HCT116 (cell line): ENCODE data around the gene SIGLEC12. TPM values are rescaled to one million over a fixed set of nuclear protein-coding genes. Genes with fewer than 3 reads are reported as not detected.

ENCODE experiments used
- ATAC-seq: fragments of 200-7000 bp; cut with Tn5 transposase; 2 replicates; pipeline ENCODE4 v1.9.1; 2020; ENCODE audit warnings: mild to moderate bottlenecking, moderate library complexity
- BruUV-seq: library from RNA; stranded (reverse); fragments of 400-500 nt; replicated peaks from 2 replicates; lab custom pipeline; 2021; lab: Mats Ljungman, UMichigan
- CTCF ChIA-PET: fragments of 300-600 bp; sonication (Branson Sonifier 250); formaldehyde crosslinking; loops from one replicate; lab custom pipeline; 2021; ENCODE audit warnings: antibody characterized with exemption; lab: Charles Lee
- POLR2A ChIA-PET: fragments of 300-600, 350-600 bp; sonication (Branson Sonifier 250); formaldehyde crosslinking; loops from one replicate; lab custom pipeline; 2021; ENCODE audit warnings: antibody characterized with exemption; lab: Charles Lee
- RAD21 ChIA-PET, 2 experiments: fragments of 300-600 bp; sonication (Branson Sonifier 250); formaldehyde crosslinking; loops; one replicate each; lab custom pipeline; 2023; ENCODE audit warnings: low total read pairs in 2 of 2; ENCODE audit not compliant: uncharacterized antibody in 2 of 2, unreplicated experiment in 2 of 2, low non-redundant PET in 1 of 2; lab: Charles Lee
- DNase-seq: peaks from one replicate; pipeline ENCODE4 v3.0.0-alpha.2; 2010; ENCODE audit warnings: low read depth, low spot score
- H2AFZ ChIP-seq: fragments of 200-600 bp; shearing (Covaris generic), sonication (generic); 2 replicates; pipeline ENCODE4 v1.6.1; 2017; ENCODE audit warnings: low read depth, mixed run types, mixed read lengths, antibody characterized with exemption, low read length; ENCODE audit not compliant: poor library complexity, severe bottlenecking
- H3K27ac ChIP-seq: 2 replicates; pipeline ENCODE4 v1.5.1; 2012; ENCODE audit warnings: low read depth, low read length
- H3K27me3 ChIP-seq: fragments of 200-600 bp; sonication (generic); 2 replicates; pipeline ENCODE4 v1.6.1; 2016; ENCODE audit warnings: mixed run types, low read length, mixed read lengths; ENCODE audit not compliant: insufficient read depth
- H3K36me3 ChIP-seq, 2 experiments: fragments of 200-500 bp in 1 of 2; fragments of 200-600 bp in 1 of 2; sonication (Bioruptor generic) in 1 of 2; sonication (generic) in 1 of 2; 2 replicates each; pipeline versions ENCODE4 v1.5.1 to v1.6.1; 2014 to 2016; ENCODE audit warnings: low read length in 2 of 2, inconsistent platforms in 1 of 2, mixed read lengths in 1 of 2, mixed run types in 1 of 2; ENCODE audit not compliant: insufficient read depth in 2 of 2, control insufficient read depth in 1 of 2
- H3K4me1 ChIP-seq, 2 experiments: fragments of 200-600 bp in 1 of 2; sonication (generic) in 1 of 2; 2 replicates each; pipeline versions ENCODE4 v1.5.1 to v1.6.1; 2012 to 2017; ENCODE audit warnings: low read length in 2 of 2, inconsistent platforms in 1 of 2, mild to moderate bottlenecking in 1 of 2, mixed read lengths in 1 of 2, mixed run types in 1 of 2, moderate library complexity in 1 of 2; ENCODE audit not compliant: insufficient read depth in 2 of 2, control insufficient read depth in 1 of 2
- H3K4me2 ChIP-seq: fragments of 200-600 bp; sonication (generic); 2 replicates; pipeline ENCODE4 v1.6.1; 2017; ENCODE audit warnings: mixed run types, low read length, mixed read lengths
- H3K4me3 ChIP-seq, 2 experiments: fragments of 200-600 bp in 1 of 2; sonication (generic) in 1 of 2; replicated peaks in 1 of 2; 2 replicates each; pipeline ENCODE4 v1.5.1; 2011 to 2016; ENCODE audit warnings: low read length in 2 of 2, control low read depth in 1 of 2, low read depth in 1 of 2, mild to moderate bottlenecking in 1 of 2, mixed read lengths in 1 of 2, mixed run types in 1 of 2
- H3K79me2 ChIP-seq: fragments of 200-600 bp; sonication (generic); 2 replicates; pipeline ENCODE4 v1.6.1; 2017; ENCODE audit warnings: mild to moderate bottlenecking, mixed run types, low read length, moderate library complexity, mixed read lengths; ENCODE audit not compliant: insufficient read depth
- H3K9ac ChIP-seq: fragments of 200-600 bp; sonication (generic); 2 replicates; pipeline ENCODE4 v1.6.1; 2016; ENCODE audit warnings: low read length, mixed read lengths
- H3K9me2 ChIP-seq: fragments of 200-600 bp; sonication (generic), shearing (Covaris generic); 2 replicates; pipeline ENCODE4 v1.6.1; 2017; ENCODE audit warnings: mixed run types, mild to moderate bottlenecking, moderate library complexity; ENCODE audit not compliant: insufficient read depth
- H3K9me3 ChIP-seq, 2 experiments: fragments of 200-500 bp in 1 of 2; fragments of 200-600 bp in 1 of 2; sonication (Bioruptor generic) in 1 of 2; sonication (generic) in 1 of 2; 2 replicates each; pipeline ENCODE4 v1.6.1; 2014 to 2017; ENCODE audit warnings: low read length in 2 of 2, mixed read lengths in 2 of 2, inconsistent platforms in 1 of 2, low read depth in 1 of 2, mild to moderate bottlenecking in 1 of 2, mixed run types in 1 of 2, moderate library complexity in 1 of 2; ENCODE audit not compliant: control insufficient read depth in 1 of 2, insufficient read depth in 1 of 2
- H4K20me1 ChIP-seq: fragments of 200-600 bp; sonication (generic), shearing (Covaris generic); 2 replicates; pipeline ENCODE4 v1.6.1; 2017; ENCODE audit warnings: mixed run types, mild to moderate bottlenecking, moderate library complexity; ENCODE audit not compliant: insufficient read depth
- CEBPB ChIP-seq: IDR thresholded peaks from 2 replicates; pipeline ENCODE4 v1.6.1; 2012; ENCODE audit warnings: low read depth
- EGR1 ChIP-seq: IDR thresholded peaks from 2 replicates; pipeline ENCODE4 v1.6.1; 2012; ENCODE audit warnings: low read depth
- ELF1 ChIP-seq: IDR thresholded peaks from 2 replicates; pipeline ENCODE4 v1.6.1; 2012; ENCODE audit warnings: low read depth, borderline replicate concordance
- EZH2 ChIP-seq: fragments of 200-600 bp; sonication (generic); IDR thresholded peaks from 2 replicates; pipeline ENCODE4 v1.6.1; 2017; ENCODE audit warnings: antibody characterized with exemption, mixed run types
- EZH2phosphoT487 ChIP-seq: fragments of 200-600 bp; IDR thresholded peaks from 2 replicates; pipeline ENCODE4 v1.6.1; 2018; ENCODE audit warnings: antibody characterized with exemption, borderline replicate concordance
- FOSL1 ChIP-seq: IDR thresholded peaks from 2 replicates; pipeline ENCODE4 v1.6.1; 2012; ENCODE audit warnings: low read depth
- POLR2AphosphoS5 ChIP-seq: IDR thresholded peaks from 2 replicates; pipeline ENCODE4 v1.6.1; 2011; ENCODE audit warnings: mild to moderate bottlenecking, low read depth, low read length, moderate library complexity
- SP1 ChIP-seq: IDR thresholded peaks from 2 replicates; pipeline ENCODE4 v1.6.1; 2012; ENCODE audit warnings: low read depth
- SRF ChIP-seq: IDR thresholded peaks from 2 replicates; pipeline ENCODE4 v1.6.1; 2012; ENCODE audit warnings: low read depth
- TCF7L2 ChIP-seq: IDR thresholded peaks from 2 replicates; pipeline ENCODE4 v1.7.0; 2011; ENCODE audit warnings: borderline replicate concordance, inconsistent platforms; ENCODE audit not compliant: insufficient read depth, insufficient read length; ENCODE audit errors: extremely low read depth
- YY1 ChIP-seq: IDR thresholded peaks from 2 replicates; pipeline ENCODE4 v1.6.1; 2011; ENCODE audit warnings: low read length, low read depth, moderate library complexity, mild to moderate bottlenecking; ENCODE audit not compliant: insufficient replicate concordance; ENCODE audit errors: extremely low read depth
- ZFX ChIP-seq: fragments of 450-650 bp; IDR thresholded peaks from 2 replicates; pipeline ENCODE4 v1.6.1; 2017
- ZNF274 ChIP-seq: fragments of 200-500 bp; sonication (Bioruptor generic); IDR thresholded peaks from 2 replicates; pipeline ENCODE4 v1.6.1; 2014; ENCODE audit warnings: mild to moderate bottlenecking, low read depth, low read length, inconsistent platforms
- intact Hi-C: fragments of 100-400 bp; cut with micrococcal nuclease; formaldehyde crosslinking; loops from 2 replicates; pipeline ENCODE4 v1.10.0; 2022
- total RNA-seq: library from RNA; stranded (reverse); gene quantifications from one replicate; pipeline ENCODE4 v1.2.1, GENCODE V29; 2021; ENCODE audit not compliant: unreplicated experiment
- TF ChIP-seq, protein P1 (sequence below): IDR thresholded peaks from 2 replicates; pipeline ENCODE4 v1.6.1; 2011; ENCODE audit warnings: mild to moderate bottlenecking, low read length, moderate library complexity; ENCODE audit not compliant: insufficient replicate concordance; ENCODE audit errors: extremely low read depth
- TF ChIP-seq, protein P2 (sequence below), 3 experiments: fragments of 200-600 bp in 1 of 3; sonication (generic) in 1 of 3; IDR thresholded peaks in 2 of 3; conservative IDR thresholded peaks in 1 of 3; 2 replicates each; pipeline ENCODE4 v1.5.1; 2012 to 2017; ENCODE audit warnings: low read depth in 2 of 3, low read length in 2 of 3, antibody characterized with exemption in 1 of 3, borderline replicate concordance in 1 of 3, control low read depth in 1 of 3, mild to moderate bottlenecking in 1 of 3, mixed read lengths in 1 of 3, mixed run types in 1 of 3, moderate library complexity in 1 of 3; ENCODE audit not compliant: insufficient read depth in 1 of 3
- TF ChIP-seq, protein P3 (sequence below): IDR thresholded peaks from 2 replicates; pipeline ENCODE4 v1.6.1; 2012; ENCODE audit warnings: low read depth

The SIGLEC12 gene
- total RNA-seq, 1 experiment from 2014 or later: not detected

DNA sequence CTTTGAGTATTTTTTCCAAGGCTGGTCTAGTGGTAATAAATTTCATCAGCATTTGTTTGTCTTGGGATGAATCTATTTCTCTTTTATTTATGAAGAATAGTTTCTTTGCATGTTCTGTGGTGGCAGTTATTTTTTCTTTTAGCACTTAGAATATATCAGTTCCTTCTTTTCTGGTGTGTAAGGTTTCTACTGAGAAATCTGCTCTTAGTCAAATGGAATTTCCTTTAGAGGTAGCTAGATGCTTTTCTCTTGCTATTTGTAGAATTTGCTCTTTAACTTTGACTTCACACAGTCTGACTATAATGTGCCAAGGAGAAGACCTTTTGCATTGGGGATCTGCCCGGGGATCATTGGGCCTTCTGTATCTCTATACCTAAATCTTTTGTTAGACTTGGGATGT, 33.9 kb upstream of the SIGLEC12 start:
- no TSS peak for BruUV-seq
- Histone ChIP-seq H3K9me3 (no peaks in the 10 kb centered on the region), H3K27me3 (peaks cover 83% of the 10 kb centered on the region), H3K4me2 (no peak overlapping the region), H2AFZ (no peak overlapping the region), H4K20me1 (no peaks in the 10 kb centered on the region), H3K4me3 (no peak overlapping the region), H3K27ac (no peak overlapping the region), H3K9me2 (no peaks in the 10 kb centered on the region), H3K36me3 (no peaks in the 10 kb centered on the region), H3K79me2 (no peaks in the 10 kb centered on the region), H3K9ac (no peak overlapping the region), H3K4me1 (no peaks in the 10 kb centered on the region)
- CTCF ChIA-PET: no interaction called here
- intact Hi-C loops: no loop called here
- no peak for ATAC-seq
- no peak for TF ChIP-seq EGR1
- TF ChIP-seq YY1: no peak
- no peak for TF ChIP-seq ELF1
- no peak for TF ChIP-seq CEBPB
- TF ChIP-seq, protein P1, sequence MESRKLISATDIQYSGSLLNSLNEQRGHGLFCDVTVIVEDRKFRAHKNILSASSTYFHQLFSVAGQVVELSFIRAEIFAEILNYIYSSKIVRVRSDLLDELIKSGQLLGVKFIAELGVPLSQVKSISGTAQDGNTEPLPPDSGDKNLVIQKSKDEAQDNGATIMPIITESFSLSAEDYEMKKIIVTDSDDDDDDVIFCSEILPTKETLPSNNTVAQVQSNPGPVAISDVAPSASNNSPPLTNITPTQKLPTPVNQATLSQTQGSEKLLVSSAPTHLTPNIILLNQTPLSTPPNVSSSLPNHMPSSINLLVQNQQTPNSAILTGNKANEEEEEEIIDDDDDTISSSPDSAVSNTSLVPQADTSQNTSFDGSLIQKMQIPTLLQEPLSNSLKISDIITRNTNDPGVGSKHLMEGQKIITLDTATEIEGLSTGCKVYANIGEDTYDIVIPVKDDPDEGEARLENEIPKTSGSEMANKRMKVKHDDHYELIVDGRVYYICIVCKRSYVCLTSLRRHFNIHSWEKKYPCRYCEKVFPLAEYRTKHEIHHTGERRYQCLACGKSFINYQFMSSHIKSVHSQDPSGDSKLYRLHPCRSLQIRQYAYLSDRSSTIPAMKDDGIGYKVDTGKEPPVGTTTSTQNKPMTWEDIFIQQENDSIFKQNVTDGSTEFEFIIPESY: no peak
- TF ChIP-seq ZFX: no peak
- TF ChIP-seq FOSL1: no peak
- TF ChIP-seq, protein P2, sequence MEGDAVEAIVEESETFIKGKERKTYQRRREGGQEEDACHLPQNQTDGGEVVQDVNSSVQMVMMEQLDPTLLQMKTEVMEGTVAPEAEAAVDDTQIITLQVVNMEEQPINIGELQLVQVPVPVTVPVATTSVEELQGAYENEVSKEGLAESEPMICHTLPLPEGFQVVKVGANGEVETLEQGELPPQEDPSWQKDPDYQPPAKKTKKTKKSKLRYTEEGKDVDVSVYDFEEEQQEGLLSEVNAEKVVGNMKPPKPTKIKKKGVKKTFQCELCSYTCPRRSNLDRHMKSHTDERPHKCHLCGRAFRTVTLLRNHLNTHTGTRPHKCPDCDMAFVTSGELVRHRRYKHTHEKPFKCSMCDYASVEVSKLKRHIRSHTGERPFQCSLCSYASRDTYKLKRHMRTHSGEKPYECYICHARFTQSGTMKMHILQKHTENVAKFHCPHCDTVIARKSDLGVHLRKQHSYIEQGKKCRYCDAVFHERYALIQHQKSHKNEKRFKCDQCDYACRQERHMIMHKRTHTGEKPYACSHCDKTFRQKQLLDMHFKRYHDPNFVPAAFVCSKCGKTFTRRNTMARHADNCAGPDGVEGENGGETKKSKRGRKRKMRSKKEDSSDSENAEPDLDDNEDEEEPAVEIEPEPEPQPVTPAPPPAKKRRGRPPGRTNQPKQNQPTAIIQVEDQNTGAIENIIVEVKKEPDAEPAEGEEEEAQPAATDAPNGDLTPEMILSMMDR (IDR thresholded peaks at IDR 0.05 in 2 of 3, conservative IDR thresholded peaks at IDR 0.05 in 1 of 3; ENCODE audit: borderline replicate concordance in 1 of 3, insufficient read depth in 1 of 3, low read depth in 2 of 3, low read length in 2 of 3): no peak
- TF ChIP-seq, protein P3, sequence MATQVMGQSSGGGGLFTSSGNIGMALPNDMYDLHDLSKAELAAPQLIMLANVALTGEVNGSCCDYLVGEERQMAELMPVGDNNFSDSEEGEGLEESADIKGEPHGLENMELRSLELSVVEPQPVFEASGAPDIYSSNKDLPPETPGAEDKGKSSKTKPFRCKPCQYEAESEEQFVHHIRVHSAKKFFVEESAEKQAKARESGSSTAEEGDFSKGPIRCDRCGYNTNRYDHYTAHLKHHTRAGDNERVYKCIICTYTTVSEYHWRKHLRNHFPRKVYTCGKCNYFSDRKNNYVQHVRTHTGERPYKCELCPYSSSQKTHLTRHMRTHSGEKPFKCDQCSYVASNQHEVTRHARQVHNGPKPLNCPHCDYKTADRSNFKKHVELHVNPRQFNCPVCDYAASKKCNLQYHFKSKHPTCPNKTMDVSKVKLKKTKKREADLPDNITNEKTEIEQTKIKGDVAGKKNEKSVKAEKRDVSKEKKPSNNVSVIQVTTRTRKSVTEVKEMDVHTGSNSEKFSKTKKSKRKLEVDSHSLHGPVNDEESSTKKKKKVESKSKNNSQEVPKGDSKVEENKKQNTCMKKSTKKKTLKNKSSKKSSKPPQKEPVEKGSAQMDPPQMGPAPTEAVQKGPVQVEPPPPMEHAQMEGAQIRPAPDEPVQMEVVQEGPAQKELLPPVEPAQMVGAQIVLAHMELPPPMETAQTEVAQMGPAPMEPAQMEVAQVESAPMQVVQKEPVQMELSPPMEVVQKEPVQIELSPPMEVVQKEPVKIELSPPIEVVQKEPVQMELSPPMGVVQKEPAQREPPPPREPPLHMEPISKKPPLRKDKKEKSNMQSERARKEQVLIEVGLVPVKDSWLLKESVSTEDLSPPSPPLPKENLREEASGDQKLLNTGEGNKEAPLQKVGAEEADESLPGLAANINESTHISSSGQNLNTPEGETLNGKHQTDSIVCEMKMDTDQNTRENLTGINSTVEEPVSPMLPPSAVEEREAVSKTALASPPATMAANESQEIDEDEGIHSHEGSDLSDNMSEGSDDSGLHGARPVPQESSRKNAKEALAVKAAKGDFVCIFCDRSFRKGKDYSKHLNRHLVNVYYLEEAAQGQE: no peak
- no peak for TF ChIP-seq ZNF274
- no peak for TF ChIP-seq SRF
- no peak for TF ChIP-seq SP1
- no peak for TF ChIP-seq EZH2phosphoT487
- TF ChIP-seq POLR2AphosphoS5: no peak
- TF ChIP-seq TCF7L2: no peak
- TF ChIP-seq EZH2: no peak
- POLR2A ChIA-PET: no interaction called here
- RAD21 ChIA-PET: no interaction called here
- DNase-seq: no peak
